Mesenchymal stem cell (in vitro differentiated cells and primary cell): ENCODE measurements around the gene MXRA7.

Experiments
- DNase-seq: peaks from one replicate; pipeline ENCODE4 v3.0.0-alpha.2; 2013
- H2AFZ ChIP-seq: one replicate; pipeline ENCODE4 v1.6.1; 2013; ENCODE audit warnings: low read depth, mild to moderate bottlenecking, control low read depth, inconsistent platforms, low read length, moderate library complexity
- H2AK5ac ChIP-seq: 2 replicates; pipeline ENCODE4 v1.6.1; 2013; ENCODE audit warnings: low read length, moderate library complexity, mild to moderate bottlenecking, inconsistent platforms; ENCODE audit not compliant: severe bottlenecking
- H2BK120ac ChIP-seq: one replicate; pipeline ENCODE4 v1.6.1; 2013; ENCODE audit warnings: low read depth, mild to moderate bottlenecking, inconsistent platforms, low read length, moderate library complexity
- H2BK12ac ChIP-seq, 2 experiments: one replicate each; pipeline ENCODE4 v1.6.1; 2013; ENCODE audit warnings: inconsistent platforms in 2 of 2, low read length in 2 of 2, mild to moderate bottlenecking in 2 of 2, moderate library complexity in 2 of 2, control low read depth in 1 of 2
- H2BK15ac ChIP-seq: one replicate; pipeline ENCODE4 v1.6.1; 2013; ENCODE audit warnings: mild to moderate bottlenecking, low read depth, inconsistent platforms; ENCODE audit not compliant: poor library complexity, severe bottlenecking
- H2BK5ac ChIP-seq: 2 replicates; pipeline ENCODE4 v1.6.1; 2013; ENCODE audit warnings: low read depth, mild to moderate bottlenecking, low read length, control low read depth, inconsistent platforms; ENCODE audit not compliant: poor library complexity, severe bottlenecking
- H3K14ac ChIP-seq, 2 experiments: one replicate each; pipeline ENCODE4 v1.6.1; 2013; ENCODE audit warnings: inconsistent platforms in 2 of 2, low read length in 2 of 2, control low read depth in 1 of 2, mild to moderate bottlenecking in 1 of 2, moderate library complexity in 1 of 2
- H3K18ac ChIP-seq, 2 experiments: one replicate each; pipeline ENCODE4 v1.6.1; 2013; ENCODE audit warnings: inconsistent platforms in 2 of 2, low read length in 2 of 2, control low read depth in 1 of 2, low read depth in 1 of 2, mild to moderate bottlenecking in 1 of 2
- H3K23ac ChIP-seq, 2 experiments: one replicate each; pipeline ENCODE4 v1.6.1; 2013; ENCODE audit warnings: inconsistent platforms in 2 of 2, low read length in 2 of 2, mild to moderate bottlenecking in 2 of 2, moderate library complexity in 2 of 2, control low read depth in 1 of 2
- H3K27ac ChIP-seq: 2 replicates; pipeline ENCODE4 v1.5.1; 2013; ENCODE audit warnings: mild to moderate bottlenecking, moderate library complexity, low read length, control low read depth, inconsistent platforms; ENCODE audit not compliant: poor library complexity, severe bottlenecking
- H3K27me3 ChIP-seq, 2 experiments: 2 replicates each; pipeline versions ENCODE4 v1.6.1 to v1.7.0; 2013; ENCODE audit warnings: low read length in 2 of 2, mild to moderate bottlenecking in 2 of 2, moderate library complexity in 2 of 2, control low read depth in 1 of 2, inconsistent platforms in 1 of 2; ENCODE audit not compliant: control insufficient read depth in 1 of 2, insufficient read depth in 1 of 2
- H3K36me3 ChIP-seq, 2 experiments: 2 replicates each; pipeline versions ENCODE4 v1.6.1 to v1.7.0; 2013; ENCODE audit warnings: low read length in 2 of 2, control low read depth in 1 of 2, inconsistent platforms in 1 of 2, low read depth in 1 of 2, mild to moderate bottlenecking in 1 of 2; ENCODE audit not compliant: insufficient read depth in 2 of 2, control insufficient read depth in 1 of 2
- H3K4ac ChIP-seq, 2 experiments: one replicate each; pipeline ENCODE4 v1.6.1; 2013; ENCODE audit warnings: inconsistent platforms in 2 of 2, low read length in 2 of 2, mild to moderate bottlenecking in 2 of 2, moderate library complexity in 2 of 2, control low read depth in 1 of 2, low read depth in 1 of 2
- H3K4me1 ChIP-seq: 2 replicates; pipeline ENCODE4 v1.6.1; 2013; ENCODE audit warnings: low read depth, low read length, control low read depth; ENCODE audit not compliant: control insufficient read depth, insufficient read depth
- H3K4me2 ChIP-seq: 2 replicates; pipeline ENCODE4 v1.6.1; 2013; ENCODE audit warnings: low read length, mild to moderate bottlenecking, inconsistent platforms; ENCODE audit not compliant: poor library complexity, severe bottlenecking
- H3K4me3 ChIP-seq, 2 experiments: 2 replicates each; pipeline versions ENCODE4 v1.5.1 to v1.7.0; 2013; ENCODE audit warnings: low read length in 2 of 2, mild to moderate bottlenecking in 2 of 2, control low read depth in 1 of 2, low read depth in 1 of 2; ENCODE audit not compliant: insufficient read depth in 1 of 2
- H3K79me1 ChIP-seq: replicated peaks from 2 replicates; pipeline ENCODE4 v1.6.1; 2013; ENCODE audit warnings: mild to moderate bottlenecking, control low read depth, low read length, inconsistent platforms; ENCODE audit not compliant: poor library complexity, severe bottlenecking
- H3K9ac ChIP-seq: 2 replicates; pipeline ENCODE4 v1.7.0; 2013; ENCODE audit warnings: mild to moderate bottlenecking, low read length, moderate library complexity
- H3K9me3 ChIP-seq: 2 replicates; pipeline ENCODE4 v1.7.0; 2013; ENCODE audit warnings: mild to moderate bottlenecking, low read length; ENCODE audit not compliant: control insufficient read depth
- H4K8ac ChIP-seq: one replicate; pipeline ENCODE4 v1.6.1; 2013; ENCODE audit warnings: inconsistent platforms, mild to moderate bottlenecking, low read length, moderate library complexity
- H4K91ac ChIP-seq: one replicate; pipeline ENCODE4 v1.6.1; 2013; ENCODE audit warnings: mild to moderate bottlenecking, low read length, inconsistent platforms
- WGBS: methylation state at CpG from one replicate; pipeline ENCODE4 v1.1.7; 2013; ENCODE audit warnings: mixed read lengths; 5-methylcytosine and 5-hydroxymethylcytosine counted together

Gene MXRA7

DNA sequence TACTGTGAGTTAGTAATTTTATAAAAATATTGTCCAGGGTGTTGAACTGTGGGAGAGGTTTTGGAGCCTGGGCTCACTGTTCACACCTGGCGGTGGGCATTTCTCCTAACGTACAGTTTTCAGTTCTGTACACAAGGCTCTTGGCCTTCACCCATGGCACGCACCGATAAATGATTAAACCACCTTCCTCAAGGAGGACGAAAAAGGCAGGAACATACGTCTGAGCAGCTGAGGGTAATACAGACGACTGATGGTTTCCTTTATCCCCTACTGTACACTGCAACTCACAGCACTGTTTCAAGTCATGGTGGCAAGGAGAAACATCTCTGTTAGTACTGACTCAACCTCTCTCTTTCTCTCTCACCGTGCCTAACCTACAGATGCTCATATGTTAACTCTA is 65.8 kb downstream of the MXRA7 start:
- Histone ChIP-seq H3K4me1 (peaks cover 5% of the 10 kb centered on the region), H2BK5ac (no peak overlapping the region), H3K23ac (no peak overlapping the region), H3K4ac (no peak overlapping the region), H2BK15ac (no peak overlapping the region), H3K9ac (no peak overlapping the region), H3K14ac (no peak overlapping the region), H3K4me2 (no peak overlapping the region), H3K79me1 (no peaks in the 10 kb centered on the region), H3K27me3 (peaks cover 9 to 40% of the 10 kb centered on the region in 2 experiments), H2AK5ac (no peak overlapping the region), H3K36me3 (no peaks in the 10 kb centered on the region), H4K91ac (no peak overlapping the region), H2AFZ (no peak overlapping the region), H3K18ac (no peak overlapping the region), H3K9me3 (peaks cover 11% of the 10 kb centered on the region), H3K27ac (no peak overlapping the region), H3K4me3 (no peak overlapping the region), H2BK120ac (no peak overlapping the region), H4K8ac (no peak overlapping the region), H2BK12ac (no peak overlapping the region)
- no peak for DNase-seq
- 87% methylated on average over 8 of the region's 8 CpGs for WGBS

DNA sequence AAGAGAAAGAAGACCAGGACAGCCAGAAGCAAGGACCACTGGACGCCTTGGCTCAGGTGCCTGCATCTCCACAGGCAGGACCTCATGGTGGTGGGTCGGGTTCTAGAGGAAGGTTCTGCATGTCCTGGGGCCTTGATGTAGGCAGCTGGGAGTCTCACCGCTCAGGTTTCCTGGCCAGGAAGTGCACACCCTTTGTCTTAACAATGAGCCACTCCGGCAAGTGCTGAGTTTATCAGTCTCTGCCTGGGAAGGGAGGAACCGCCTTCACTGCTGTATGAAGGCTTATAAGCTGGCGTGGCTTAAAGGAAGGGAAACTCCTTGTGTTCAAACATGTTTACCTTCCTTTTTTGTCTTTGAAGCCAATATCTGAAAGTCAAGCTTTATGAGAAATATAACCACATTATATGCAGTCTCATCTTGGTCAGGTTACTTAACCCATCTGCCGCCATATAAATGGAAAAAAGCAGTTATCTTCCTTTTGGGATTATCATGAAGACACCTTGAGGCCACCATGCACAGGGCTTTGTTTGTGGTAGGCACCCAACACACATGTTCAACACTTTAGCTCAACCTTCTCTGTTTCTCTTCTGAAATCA is 67.1 kb downstream of the MXRA7 start, which contains the start of gene ST6GALNAC1:
TSS of gene ST6GALNAC1 (minus strand) at position 205 of the 596 bp plus-strand sequence. CDS start at position 86, 119 bp downstream.
- Histone ChIP-seq H3K18ac (no peak within 1 kb of the TSS), H3K79me1 (no peaks in the 10 kb centered on the region), H3K9ac (no peak within 1 kb of the TSS), H2BK120ac (no peak within 1 kb of the TSS), H3K23ac (no peak within 1 kb of the TSS), H2BK15ac (no peak within 1 kb of the TSS), H3K4ac (no peak within 1 kb of the TSS), H4K8ac (no peak within 1 kb of the TSS), H2BK12ac (peak within 1 kb of the TSS in 1 of 2 experiments; percentile 28), H3K27me3 (peaks cover 5 to 36% of the 10 kb centered on the region in 2 experiments), H2AFZ (no peak within 1 kb of the TSS), H3K14ac (no peak within 1 kb of the TSS), H3K27ac (no peak within 1 kb of the TSS), H3K4me2 (no peak within 1 kb of the TSS), H3K9me3 (peaks cover 11% of the 10 kb centered on the region), H2BK5ac (no peak within 1 kb of the TSS), H4K91ac (no peak within 1 kb of the TSS), H3K4me3 (no peak within 1 kb of the TSS), H3K4me1 (peaks cover 5% of the 10 kb centered on the region), H2AK5ac (no peak within 1 kb of the TSS), H3K36me3 (no peaks in the 10 kb centered on the region)
- WGBS, result 85% methylated on average over 7 of the region's 7 CpGs
- DNase-seq, result no peak

DNA sequence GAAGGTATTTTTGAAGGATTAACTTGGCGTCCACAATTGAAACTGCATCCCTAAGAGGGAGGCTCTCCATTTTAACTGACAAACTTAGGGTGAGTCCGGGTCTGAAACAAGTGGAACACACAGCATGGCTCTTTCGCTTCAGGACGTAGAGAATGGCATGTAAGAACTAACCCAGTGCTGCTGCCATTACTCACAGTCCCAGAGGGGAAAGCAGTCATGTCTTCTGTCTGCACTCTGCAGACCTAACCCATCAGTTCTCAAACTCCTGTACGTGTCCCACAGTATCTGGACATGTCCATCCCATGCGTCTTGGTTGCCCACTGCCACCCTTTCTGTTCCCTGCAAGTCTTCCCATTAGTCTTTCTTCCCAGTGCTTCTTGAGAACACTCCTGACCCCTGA is 67.8 kb downstream of the MXRA7 start:
- Histone ChIP-seq H3K27me3 (peaks cover 3 to 34% of the 10 kb centered on the region in 2 experiments), H3K18ac (no peak overlapping the region), H2BK15ac (no peak overlapping the region), H4K8ac (no peak overlapping the region), H3K36me3 (no peaks in the 10 kb centered on the region), H3K14ac (no peak overlapping the region), H2AFZ (no peak overlapping the region), H3K27ac (no peak overlapping the region), H4K91ac (no peak overlapping the region), H3K4me3 (no peak overlapping the region), H3K79me1 (no peaks in the 10 kb centered on the region), H3K4me1 (peaks cover 5% of the 10 kb centered on the region), H2BK5ac (no peak overlapping the region), H2AK5ac (no peak overlapping the region), H3K4me2 (no peak overlapping the region), H3K9ac (no peak overlapping the region), H2BK120ac (no peak overlapping the region), H3K4ac (no peak overlapping the region), H3K23ac (no peak overlapping the region), H3K9me3 (peaks cover 11% of the 10 kb centered on the region), H2BK12ac (peak overlapping the region in 1 of 2 experiments; percentile 28)
- 89% methylated on average over 6 of the region's 6 CpGs for whole genome bisulfite sequencing
- DNase-seq, result no peak

DNA sequence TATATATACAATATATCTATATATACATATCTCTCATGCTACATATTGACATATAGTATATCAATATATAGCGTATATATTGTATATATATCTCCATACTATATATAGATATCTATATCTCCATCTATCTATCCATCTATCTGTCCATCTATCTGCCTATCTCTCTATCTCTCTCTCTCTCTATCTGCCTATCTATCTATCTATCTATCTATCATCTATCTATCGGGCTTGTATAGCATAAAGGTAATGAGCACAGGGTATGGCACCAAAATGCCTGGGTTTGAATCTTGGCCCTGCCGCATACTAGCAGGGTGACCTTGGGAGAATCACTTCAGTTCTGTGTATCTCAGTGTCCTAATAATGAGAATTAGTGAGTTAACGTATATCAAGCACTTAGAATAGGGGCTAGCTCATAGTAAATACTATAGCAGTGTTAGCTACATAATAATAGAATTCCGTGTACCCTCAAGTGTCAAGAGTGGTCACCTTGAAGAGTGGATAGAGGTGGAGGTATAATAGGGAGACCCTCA is 68.7 kb downstream of the MXRA7 start:
- H2BK12ac ChIP-seq, result no peak overlapping the region
- H3K9ac ChIP-seq, result no peak overlapping the region
- no peaks in the 10 kb centered on the region for H3K79me1 ChIP-seq
- H2BK5ac ChIP-seq, result no peak overlapping the region
- no peak overlapping the region for H2AK5ac ChIP-seq
- no peak overlapping the region for H2BK120ac ChIP-seq
- peaks cover 11% of the 10 kb centered on the region for H3K9me3 ChIP-seq
- no peak overlapping the region for H2AFZ ChIP-seq
- no peak overlapping the region for H3K23ac ChIP-seq
- no peaks in the 10 kb centered on the region for H3K36me3 ChIP-seq
- no peak overlapping the region for H4K91ac ChIP-seq
- no peak overlapping the region for H3K4me3 ChIP-seq
- 95% methylated on average over 2 of the region's 5 CpGs for WGBS
- H3K27me3 ChIP-seq, result peaks cover 3 to 41% of the 10 kb centered on the region in 2 experiments
- H3K14ac ChIP-seq, result no peak overlapping the region
- H4K8ac ChIP-seq, result no peak overlapping the region
- no peak overlapping the region for H3K4ac ChIP-seq
- no peak overlapping the region for H3K18ac ChIP-seq
- no peak for DNase-seq
- H3K4me1 ChIP-seq, result peaks cover 5% of the 10 kb centered on the region
- no peak overlapping the region for H2BK15ac ChIP-seq
- H3K4me2 ChIP-seq, result no peak overlapping the region
- no peak overlapping the region for H3K27ac ChIP-seq
